Gastroesophageal sphincter (tissue), 4 donors: ENCODE results near the gene UGT1A8. TPM values are rescaled to one million over a fixed set of nuclear protein-coding genes. Genes with fewer than 3 reads are reported as not detected.

Experiments
- ATAC-seq: fragments of 150-250 bp; one replicate; pipeline ENCODE4 v1.9.1; 2016; ENCODE audit warnings: mild to moderate bottlenecking, moderate library complexity
- H3K27ac ChIP-seq, 4 donors: fragments of 200-600 bp; sonication (generic) in 3 of 4; 1 replicate in 3 of 4; 2 replicates in 1 of 4; pipeline ENCODE4 v1.5.1; 2016 to 2019
- H3K27me3 ChIP-seq: fragments of 200-600 bp; sonication (generic); one replicate; pipeline ENCODE4 v1.5.1; 2019
- H3K36me3 ChIP-seq, 2 donors: fragments of 200-600 bp; sonication (generic); one replicate each; pipeline ENCODE4 v1.5.1; 2019; ENCODE audit warnings: control low read depth in 1 of 2
- H3K4me1 ChIP-seq, 3 donors: fragments of 200-600 bp; sonication (generic); 1 replicate in 2 of 3; 2 replicates in 1 of 3; pipeline ENCODE4 v1.5.1; 2016 to 2019; ENCODE audit warnings: control low read depth in 2 of 3
- H3K4me3 ChIP-seq, 2 donors: fragments of 200-600 bp; sonication (generic); one replicate each; pipeline ENCODE4 v1.5.1; 2019; ENCODE audit warnings: mild to moderate bottlenecking in 1 of 2, moderate library complexity in 1 of 2
- H3K9me3 ChIP-seq, 3 donors: fragments of 200-600 bp; sonication (generic); one replicate each; pipeline ENCODE4 v1.5.1; 2017 to 2019; ENCODE audit warnings: control low read depth in 2 of 3
- CTCF ChIP-seq, 4 experiments: fragments of 200-600 bp in 2 of 4; fragments of 450-650 bp in 2 of 4; sonication (generic) in 1 of 4; IDR thresholded peaks; one replicate each; pipeline ENCODE4 v1.5.1; 2017 to 2019; ENCODE audit warnings: antibody characterized with exemption in 4 of 4, mild to moderate bottlenecking in 2 of 4, moderate library complexity in 2 of 4
- EP300 ChIP-seq: sonication (generic); formaldehyde crosslinking; IDR thresholded peaks from one replicate; pipeline ENCODE4 v1.6.1; 2017; ENCODE audit warnings: antibody characterized with exemption, mild to moderate bottlenecking
- POLR2A ChIP-seq, 2 donors: fragments of 450-650 bp; IDR thresholded peaks; one replicate each; pipeline ENCODE4 v1.6.1; 2017; ENCODE audit warnings: antibody characterized with exemption in 2 of 2, mild to moderate bottlenecking in 2 of 2, moderate library complexity in 1 of 2
- POLR2AphosphoS5 ChIP-seq: sonication (generic); formaldehyde crosslinking; IDR thresholded peaks from one replicate; pipeline ENCODE4 v1.6.1; 2017; ENCODE audit warnings: antibody characterized with exemption
- WGBS, 2 donors: methylation state at CpG; one replicate each; pipeline ENCODE4 v1.1.5; 2018; ENCODE audit warnings: low coverage in 1 of 2; 5-methylcytosine and 5-hydroxymethylcytosine counted together
- total RNA-seq, 4 donors: library from RNA; depleted of rRNA; stranded (reverse); fragments of >200 nt; gene quantifications; one replicate each; pipeline ENCODE4 v1.1.0, GENCODE V29; 2016

Gene UGT1A8
- total RNA-seq, 4 donors from 2014 or later, result not detected

GRCh38 chr2:233818639-233819621 is 201.5 kb downstream of the UGT1A8 start:
- WGBS, 2 donors, result 92 to 100% methylated on average over 1 to 2 of the region's 17 CpGs
- TF ChIP-seq POLR2AphosphoS5 (no peak), CTCF (IDR thresholded peaks at IDR 0.05) (no peak), POLR2A (IDR thresholded peaks at IDR 0.05) (no peak), EP300 (no peak)
- H3K36me3 ChIP-seq, result no peaks in the 10 kb centered on the region

GRCh38 chr2:233819884-233820773 is 202.7 kb downstream of the UGT1A8 start:
- no peaks in the 10 kb centered on the region for H3K36me3 ChIP-seq
- no peak for ATAC-seq
- TF ChIP-seq POLR2AphosphoS5 (no peak), POLR2A (IDR thresholded peaks at IDR 0.05) (no peak), EP300 (no peak), CTCF (IDR thresholded peaks at IDR 0.05) (no peak)
- H3K4me1 ChIP-seq, result no peaks in the 10 kb centered on the region
- H3K9me3 ChIP-seq, result peaks cover 0 to 7% (median 0%) of the 10 kb centered on the region in 3 donors
- WGBS, 2 donors, result 18 to 60% methylated on average over 1 to 2 of the region's 18 CpGs
- no peak overlapping the region for H3K4me3 ChIP-seq
- no peak overlapping the region for H3K27ac ChIP-seq
- peaks cover 6% of the 10 kb centered on the region for H3K27me3 ChIP-seq

More at GRCh38 chr2:233818639-233819621, 201.5 kb downstream of the UGT1A8 start:
- H3K4me1 ChIP-seq, result no peaks in the 10 kb centered on the region
- H3K9me3 ChIP-seq, result peaks cover 0 to 7% (median 0%) of the 10 kb centered on the region in 3 donors
- H3K4me3 ChIP-seq, result no peak overlapping the region
- H3K27me3 ChIP-seq, result peaks cover 6% of the 10 kb centered on the region
- ATAC-seq, result no peak
- no peak overlapping the region for H3K27ac ChIP-seq

- Histone ChIP-seq H3K36me3 (no peaks in the 10 kb centered on the region), H3K9me3 (peaks cover 0 to 7% (median 0%) of the 10 kb centered on the region in 3 donors), H3K4me1 (no peaks in the 10 kb centered on the region), H3K27me3 (peaks cover 6% of the 10 kb centered on the region), H3K27ac (no peak overlapping the region), H3K4me3 (no peak overlapping the region)
- 75 to 78% methylated on average over 5 of the region's 6 CpGs for WGBS, 2 donors
- TF ChIP-seq EP300, result no peak
- TF ChIP-seq POLR2A (IDR thresholded peaks at IDR 0.05), result no peak
- TF ChIP-seq POLR2AphosphoS5, result no peak
- no peak for TF ChIP-seq CTCF (IDR thresholded peaks at IDR 0.05)
- no peak for ATAC-seq
Measured at GRCh38 chr2:233820774-233821105, 203.3 kb downstream of the UGT1A8 start.

GRCh38 chr2:233821196-233821595 is 203.8 kb downstream of the UGT1A8 start:
- H3K4me1 ChIP-seq, result no peaks in the 10 kb centered on the region
- no peak for ATAC-seq

GRCh38 chr2:233821709-233822100 is 204.3 kb downstream of the UGT1A8 start:
- TF ChIP-seq POLR2A (IDR thresholded peaks at IDR 0.05), result no peak
- TF ChIP-seq POLR2AphosphoS5, result no peak
- TF ChIP-seq EP300, result no peak
- no peak for TF ChIP-seq CTCF (IDR thresholded peaks at IDR 0.05)
- Histone ChIP-seq H3K36me3 (no peaks in the 10 kb centered on the region), H3K4me3 (no peak overlapping the region), H3K4me1 (no peaks in the 10 kb centered on the region), H3K27me3 (peaks cover 6% of the 10 kb centered on the region), H3K9me3 (peaks cover 0 to 7% (median 0%) of the 10 kb centered on the region in 3 donors), H3K27ac (no peak overlapping the region)
- ATAC-seq, result no peak
- WGBS, 2 donors, result 93% methylated on average over 3 of the region's 8 CpGs; no CpG with 5 or more reads in 1 of the 2 donors

More at GRCh38 chr2:233821196-233821595, 203.8 kb downstream of the UGT1A8 start:
- H3K4me3 ChIP-seq, result no peak overlapping the region
- H3K27me3 ChIP-seq, result peaks cover 6% of the 10 kb centered on the region
- 80 to 85% methylated on average over 2 to 3 of the region's 3 CpGs for WGBS, 2 donors
- TF ChIP-seq POLR2A (IDR thresholded peaks at IDR 0.05), result no peak
- no peak for TF ChIP-seq EP300
- TF ChIP-seq POLR2AphosphoS5, result no peak
- no peaks in the 10 kb centered on the region for H3K36me3 ChIP-seq
- H3K27ac ChIP-seq, result no peak overlapping the region
- H3K9me3 ChIP-seq, result peaks cover 0 to 10% (median 0%) of the 10 kb centered on the region in 3 donors
